PC-9 (cell line): Measurements from ENCODE around the gene TEX48. TPM values are rescaled to one million over a fixed set of nuclear protein-coding genes. Genes with fewer than 3 reads are reported as not detected.

ENCODE experiments used
- BruUV-seq: library from RNA; stranded (reverse); fragments of 400-500 nt; replicated peaks from 2 replicates; lab custom pipeline; 2021; lab: Mats Ljungman, UMichigan
- CTCF ChIA-PET: fragments of 300-600 bp; sonication (Branson Sonifier 250); formaldehyde crosslinking; loops from one replicate; lab custom pipeline; 2022; ENCODE audit warnings: antibody characterized with exemption; lab: Charles Lee
- POLR2A ChIA-PET: fragments of 300-600 bp; sonication (Branson Sonifier 250); formaldehyde crosslinking; loops from one replicate; lab custom pipeline; 2022; ENCODE audit warnings: antibody characterized with exemption; ENCODE audit not compliant: unreplicated experiment; lab: Charles Lee
- DNase-seq, 2 experiments: peaks; one replicate each; pipeline versions ENCODE4 v3.0.0 to v3.0.0-alpha.2; 2015 to 2022; ENCODE audit warnings: mixed read lengths in 1 of 2
- H2AFZ ChIP-seq: fragments of 200-600 bp; sonication (generic); 2 replicates; pipeline ENCODE4 v1.8.1; 2017; ENCODE audit warnings: antibody characterized with exemption
- H3F3A ChIP-seq: fragments of 200-600 bp; sonication (generic); 2 replicates; pipeline ENCODE4 v1.8.1; 2017; ENCODE audit warnings: antibody characterized with exemption, mild to moderate bottlenecking, low read depth; ENCODE audit not compliant: insufficient read depth
- H3K27ac ChIP-seq: fragments of 200-600 bp; sonication (generic); 2 replicates; pipeline ENCODE4 v1.6.1; 2016; ENCODE audit warnings: mixed run types
- H3K27me3 ChIP-seq: fragments of 200-600 bp; sonication (generic); 2 replicates; pipeline ENCODE4 v1.6.1; 2016; ENCODE audit warnings: low read depth, mixed run types; ENCODE audit not compliant: insufficient read depth
- H3K36me3 ChIP-seq: fragments of 200-600 bp; sonication (generic); 2 replicates; pipeline ENCODE4 v1.6.1; 2016; ENCODE audit warnings: low read depth, mixed run types
- H3K4me1 ChIP-seq: fragments of 200-600 bp; sonication (generic); replicated peaks from 2 replicates; pipeline ENCODE4 v1.6.1; 2016; ENCODE audit warnings: mixed run types; ENCODE audit not compliant: insufficient read depth
- H3K4me2 ChIP-seq: fragments of 200-600 bp; sonication (generic); 2 replicates; pipeline ENCODE4 v1.6.1; 2017; ENCODE audit warnings: mixed run types
- H3K4me3 ChIP-seq: fragments of 200-600 bp; sonication (generic); 2 replicates; pipeline ENCODE4 v1.6.1; 2016; ENCODE audit warnings: mixed run types
- H3K79me2 ChIP-seq: fragments of 200-600 bp; sonication (generic); 2 replicates; pipeline ENCODE4 v1.6.1; 2017; ENCODE audit warnings: low read depth, mixed run types
- H3K9me2 ChIP-seq: fragments of 200-600 bp; sonication (generic); 2 replicates; pipeline ENCODE4 v1.8.1; 2017; ENCODE audit warnings: mild to moderate bottlenecking; ENCODE audit not compliant: insufficient read depth
- H3K9me3 ChIP-seq: fragments of 200-600 bp; sonication (generic); 2 replicates; pipeline ENCODE4 v1.8.1; 2016; ENCODE audit warnings: low read depth; ENCODE audit not compliant: insufficient read depth
- H4K20me1 ChIP-seq: fragments of 200-600 bp; sonication (generic); 2 replicates; pipeline ENCODE4 v1.8.1; 2017; ENCODE audit not compliant: insufficient read depth
- EZH2 ChIP-seq: fragments of 200-600 bp; sonication (generic); IDR thresholded peaks from 2 replicates; pipeline ENCODE4 v1.8.0; 2017; ENCODE audit warnings: antibody characterized with exemption, low read depth
- intact Hi-C: fragments of 100-400 bp; cut with micrococcal nuclease; formaldehyde crosslinking; loops from one replicate; pipeline ENCODE4 v1.10.0; 2022; ENCODE audit not compliant: unreplicated experiment
- total RNA-seq: library from RNA; stranded (reverse); gene quantifications from 2 replicates; pipeline ENCODE4 v1.2.3, GENCODE V29; 2021
- TF ChIP-seq, protein P1 (sequence below): fragments of 200-600 bp; sonication (generic); conservative IDR thresholded peaks from 2 replicates; pipeline ENCODE4 v1.6.1; 2017; ENCODE audit warnings: mixed run types, antibody characterized with exemption, mild to moderate bottlenecking, moderate library complexity

The TEX48 gene
- total RNA-seq, 1 experiment from 2014 or later, result not detected

DNA sequence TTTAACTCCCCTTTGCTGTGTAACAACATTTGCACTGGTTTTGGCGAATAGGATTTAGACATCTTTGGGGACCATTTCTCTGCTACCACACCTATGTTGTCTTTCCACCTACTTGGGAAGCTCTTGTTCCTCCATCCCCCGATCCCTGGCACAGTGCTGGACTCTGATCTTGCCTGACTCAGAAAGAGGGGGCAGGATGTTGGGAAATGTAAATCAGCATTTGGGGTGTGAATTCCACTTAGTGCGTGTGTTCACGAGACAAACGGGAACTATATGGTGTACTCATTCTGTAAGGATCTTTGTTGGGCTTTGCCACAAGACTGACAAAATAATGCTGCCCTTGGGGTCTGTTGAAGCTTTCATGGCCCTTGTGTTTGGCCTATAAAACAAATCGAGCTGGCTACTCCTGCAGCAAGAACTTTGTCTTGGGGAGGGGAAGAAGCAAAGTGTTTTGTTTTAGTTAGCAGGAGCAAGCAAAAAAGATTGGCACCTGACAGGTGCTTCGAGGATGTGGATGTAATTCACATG is 52.4 kb downstream of the TEX48 start:
- no peaks in the 10 kb centered on the region for H4K20me1 ChIP-seq
- H3K79me2 ChIP-seq, result no peaks in the 10 kb centered on the region
- no peak overlapping the region for H3K27ac ChIP-seq
- H3K36me3 ChIP-seq, result no peaks in the 10 kb centered on the region; the same call in 1 of the 2 replicates
- H3F3A ChIP-seq, result no peaks in the 10 kb centered on the region
- H3K4me1 ChIP-seq, result no peaks in the 10 kb centered on the region
- TF ChIP-seq, protein P1, sequence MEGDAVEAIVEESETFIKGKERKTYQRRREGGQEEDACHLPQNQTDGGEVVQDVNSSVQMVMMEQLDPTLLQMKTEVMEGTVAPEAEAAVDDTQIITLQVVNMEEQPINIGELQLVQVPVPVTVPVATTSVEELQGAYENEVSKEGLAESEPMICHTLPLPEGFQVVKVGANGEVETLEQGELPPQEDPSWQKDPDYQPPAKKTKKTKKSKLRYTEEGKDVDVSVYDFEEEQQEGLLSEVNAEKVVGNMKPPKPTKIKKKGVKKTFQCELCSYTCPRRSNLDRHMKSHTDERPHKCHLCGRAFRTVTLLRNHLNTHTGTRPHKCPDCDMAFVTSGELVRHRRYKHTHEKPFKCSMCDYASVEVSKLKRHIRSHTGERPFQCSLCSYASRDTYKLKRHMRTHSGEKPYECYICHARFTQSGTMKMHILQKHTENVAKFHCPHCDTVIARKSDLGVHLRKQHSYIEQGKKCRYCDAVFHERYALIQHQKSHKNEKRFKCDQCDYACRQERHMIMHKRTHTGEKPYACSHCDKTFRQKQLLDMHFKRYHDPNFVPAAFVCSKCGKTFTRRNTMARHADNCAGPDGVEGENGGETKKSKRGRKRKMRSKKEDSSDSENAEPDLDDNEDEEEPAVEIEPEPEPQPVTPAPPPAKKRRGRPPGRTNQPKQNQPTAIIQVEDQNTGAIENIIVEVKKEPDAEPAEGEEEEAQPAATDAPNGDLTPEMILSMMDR, result no peak
- no peak for TF ChIP-seq EZH2
- no peaks in the 10 kb centered on the region for H3K9me2 ChIP-seq
- ChIA-PET POLR2A (no interaction called here), CTCF (interaction anchor here (0.7 kb wide), 1 partner anchor 53 kb away, joined by 3 read pairs; no protein-coding TSS in a partner anchor)
- no peaks in the 10 kb centered on the region for H3K27me3 ChIP-seq
- no peak overlapping the region for H3K4me3 ChIP-seq
- no peak overlapping the region for H3K4me2 ChIP-seq
- H3K9me3 ChIP-seq, result no peaks in the 10 kb centered on the region
- intact Hi-C loops, result no loop called here
- no TSS peak for BruUV-seq
- no peak for DNase-seq
- H2AFZ ChIP-seq, result no peak overlapping the region

DNA sequence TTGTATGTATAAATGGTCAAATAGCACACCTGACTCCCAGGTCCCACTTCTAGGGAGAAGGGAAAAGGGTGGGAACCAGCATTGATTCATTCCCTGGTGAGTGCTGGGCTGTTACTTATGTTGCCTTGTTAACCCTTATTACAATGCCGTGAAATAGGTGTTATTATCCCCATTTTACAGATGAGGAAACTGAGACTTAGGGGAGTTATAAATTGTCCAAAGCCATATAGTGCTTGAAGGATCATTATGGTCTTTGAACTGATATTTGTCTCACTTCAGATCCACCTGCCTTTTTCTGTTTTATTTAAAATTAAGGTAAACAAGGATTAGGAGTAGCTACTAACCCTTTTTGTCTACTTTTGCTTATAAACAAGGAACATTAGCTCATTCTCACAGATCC is 54.4 kb downstream of the TEX48 start:
- H3K79me2 ChIP-seq, result no peaks in the 10 kb centered on the region
- no peak overlapping the region for H2AFZ ChIP-seq
- no peak for DNase-seq
- no peaks in the 10 kb centered on the region for H3K9me2 ChIP-seq
- H3K4me1 ChIP-seq, result no peaks in the 10 kb centered on the region
- BruUV-seq, result no TSS peak
- intact Hi-C loops, result no loop called here
- no peak overlapping the region for H3K4me2 ChIP-seq
- H3K9me3 ChIP-seq, result no peaks in the 10 kb centered on the region
- no peaks in the 10 kb centered on the region for H3K27me3 ChIP-seq
- ChIA-PET POLR2A (no interaction called here), CTCF (no interaction called here)
- no peak for TF ChIP-seq EZH2
- TF ChIP-seq, protein P1, result no peak
- H3F3A ChIP-seq, result no peaks in the 10 kb centered on the region
- H3K36me3 ChIP-seq, result no peaks in the 10 kb centered on the region; the same call in 1 of the 2 replicates
- H3K4me3 ChIP-seq, result no peak overlapping the region
- H4K20me1 ChIP-seq, result no peaks in the 10 kb centered on the region
- H3K27ac ChIP-seq, result no peak overlapping the region

DNA sequence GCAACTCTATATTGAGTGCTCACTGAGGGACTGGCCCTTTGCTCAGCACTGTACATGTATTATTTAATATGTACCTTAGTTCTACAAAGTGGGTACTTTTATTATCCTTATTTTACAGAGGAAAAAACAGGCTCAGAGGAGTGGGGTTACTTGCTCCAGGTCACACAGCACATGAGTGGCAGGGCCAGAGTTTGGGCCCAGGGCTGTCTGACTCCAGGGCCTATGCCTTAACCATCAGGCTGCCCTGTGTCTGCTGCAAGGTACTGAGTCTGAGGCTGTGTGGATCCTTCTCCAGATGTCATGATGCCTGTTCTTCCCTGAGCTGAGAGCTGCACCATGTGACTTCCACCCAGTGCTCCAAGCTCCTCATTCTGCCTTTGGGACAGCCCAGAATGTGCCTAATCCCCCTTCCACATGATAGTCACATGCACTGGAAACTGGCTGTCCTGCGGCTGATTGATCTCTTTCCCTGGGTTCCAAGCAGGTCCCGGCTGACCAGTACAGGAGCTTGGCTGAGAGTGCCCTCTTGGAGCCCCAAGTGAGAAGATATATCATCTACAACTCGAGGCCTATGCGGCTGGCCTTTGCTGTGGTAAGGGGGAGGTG is 55.5 kb downstream of the TEX48 start:
- ChIA-PET POLR2A (no interaction called here), CTCF (no interaction called here)
- H3F3A ChIP-seq, result no peaks in the 10 kb centered on the region
- TF ChIP-seq, protein P1, result no peak
- no peak for TF ChIP-seq EZH2
- no peaks in the 10 kb centered on the region for H3K9me2 ChIP-seq
- no peak for DNase-seq
- no peaks in the 10 kb centered on the region for H3K27me3 ChIP-seq
- H2AFZ ChIP-seq, result no peak overlapping the region
- no peaks in the 10 kb centered on the region for H3K36me3 ChIP-seq
- H4K20me1 ChIP-seq, result no peaks in the 10 kb centered on the region
- intact Hi-C loops, result no loop called here
- H3K27ac ChIP-seq, result no peak overlapping the region
- H3K4me1 ChIP-seq, result no peaks in the 10 kb centered on the region
- H3K4me2 ChIP-seq, result no peak overlapping the region
- H3K9me3 ChIP-seq, result no peaks in the 10 kb centered on the region
- no peak overlapping the region for H3K4me3 ChIP-seq
- no peaks in the 10 kb centered on the region for H3K79me2 ChIP-seq
- BruUV-seq, result no TSS peak
